Bronchial epithelial cell (primary cell): ENCODE measurements around the gene PADI6. TPM values are rescaled to one million over a fixed set of nuclear protein-coding genes. Genes with fewer than 3 reads are reported as not detected.

Experiments
- DNase-seq: peaks from one replicate; pipeline ENCODE4 v3.0.0-alpha.2; 2010; ENCODE audit warnings: low read depth
- FAIRE-seq: peaks from 2 replicates; lab custom pipeline; 2011; peaks lifted over from hg19 to GRCh38; lab: Jason Lieb, UNC
- H3K27me3 ChIP-seq: 2 replicates; pipeline ENCODE4 v1.5.1; 2011; ENCODE audit warnings: low read length; ENCODE audit not compliant: control insufficient read depth, insufficient read depth
- H3K36me3 ChIP-seq: 2 replicates; pipeline ENCODE4 v1.5.1; 2011; ENCODE audit warnings: low read length; ENCODE audit not compliant: control insufficient read depth, insufficient read depth
- H3K4me3 ChIP-seq: 2 replicates; pipeline ENCODE4 v1.5.1; 2011; ENCODE audit warnings: mild to moderate bottlenecking, low read depth, low read length, control low read depth
- CTCF ChIP-seq: IDR thresholded peaks from 2 replicates; pipeline ENCODE4 v1.5.1; 2011; ENCODE audit warnings: mild to moderate bottlenecking, moderate library complexity, low read length, control low read depth, inconsistent platforms; ENCODE audit not compliant: insufficient read depth, severe bottlenecking
- total RNA-seq: library from RNA; depleted of rRNA; stranded (reverse); fragments of >200 nt; gene quantifications from 2 replicates; pipeline ENCODE4 v1.2.1, GENCODE V29; 2014

PADI6 gene
- total RNA-seq, 1 donor from 2014 or later = not detected

- Histone ChIP-seq H3K36me3 (peaks cover 48% of the 10 kb centered on the region), H3K27me3 (no peaks in the 10 kb centered on the region), H3K4me3 (no peak overlapping the region)
- TF ChIP-seq CTCF = no peak
- DNase-seq = no peak
- FAIRE-seq = no peak
These were observed 60.4 kb downstream of the PADI6 start for GRCh38 chr1:17432412-17432811.

GRCh38 chr1:17433261-17433660 is 61.3 kb downstream of the PADI6 start:
- FAIRE-seq = no peak
- Histone ChIP-seq H3K4me3 (no peak overlapping the region), H3K27me3 (no peaks in the 10 kb centered on the region), H3K36me3 (peaks cover 40% of the 10 kb centered on the region)
- no peak for TF ChIP-seq CTCF
- no peak for DNase-seq

- DNase-seq (no peak), FAIRE-seq (no peak)
- no peaks in the 10 kb centered on the region for H3K27me3 ChIP-seq
- H3K4me3 ChIP-seq = no peak overlapping the region
- TF ChIP-seq CTCF = no peak
- peaks cover 34% of the 10 kb centered on the region for H3K36me3 ChIP-seq
These were observed 62.0 kb downstream of the PADI6 start for GRCh38 chr1:17434016-17434415.

- Histone ChIP-seq H3K4me3 (no peak overlapping the region), H3K36me3 (peaks cover 31% of the 10 kb centered on the region)
- no peak for TF ChIP-seq CTCF
These were observed 62.6 kb downstream of the PADI6 start for GRCh38 chr1:17434601-17435000.

GRCh38 chr1:17436380-17437174 is 64.6 kb downstream of the PADI6 start:
- DNase-seq (no peak), FAIRE-seq (no peak)
- TF ChIP-seq CTCF = no peak
- Histone ChIP-seq H3K4me3 (peak overlapping the region; percentile 78), H3K27me3 (no peaks in the 10 kb centered on the region), H3K36me3 (peaks cover 23% of the 10 kb centered on the region)

More at GRCh38 chr1:17434601-17435000, 62.6 kb downstream of the PADI6 start:
- no peaks in the 10 kb centered on the region for H3K27me3 ChIP-seq
- DNase-seq (no peak), FAIRE-seq (no peak)

- DNase-seq (no peak), FAIRE-seq (no peak)
- H3K36me3 ChIP-seq = peaks cover 19% of the 10 kb centered on the region
- no peaks in the 10 kb centered on the region for H3K27me3 ChIP-seq
- TF ChIP-seq CTCF = no peak
- peak overlapping the region; percentile 78 for H3K4me3 ChIP-seq
These were observed 65.2 kb downstream of the PADI6 start for GRCh38 chr1:17437260-17437579.
